8988T (cell line): ENCODE results near the gene SORL1-AS1.
"Not testable (repeated sequence)": the region's sequence is repeated elsewhere in the genome, so short reads cannot be mapped to it uniquely, and the experiment has no call there.

Experiments
- DNase-seq: peaks from one replicate; pipeline ENCODE4 v3.0.0; 2011

SORL1-AS1 gene

GRCh38 chr11:121426476-121427399 is 26.0 kb downstream of the SORL1-AS1 start:
- peak; percentile 65 for DNase-seq

- DNase-seq = no peak
Observed at GRCh38 chr11:121425828-121426227, 26.9 kb downstream of the SORL1-AS1 start.

- DNase-seq = no peak
Observed at GRCh38 chr11:121422675-121423074, 30.1 kb downstream of the SORL1-AS1 start.

- no peak for DNase-seq
Observed at GRCh38 chr11:121421149-121421901, 31.4 kb downstream of the SORL1-AS1 start.

GRCh38 chr11:121420398-121420797 is 32.4 kb downstream of the SORL1-AS1 start:
- no peak for DNase-seq

- DNase-seq = no peak
Observed at GRCh38 chr11:121419836-121420235, 32.9 kb downstream of the SORL1-AS1 start.

- no peak for DNase-seq
Observed at GRCh38 chr11:121418625-121419114, 34.1 kb downstream of the SORL1-AS1 start.

GRCh38 chr11:121417607-121418006 is 35.2 kb downstream of the SORL1-AS1 start:
- DNase-seq = no peak

GRCh38 chr11:121417055-121417551 is 35.7 kb downstream of the SORL1-AS1 start:
- DNase-seq = no peak

GRCh38 chr11:121415856-121416255 is 36.9 kb downstream of the SORL1-AS1 start:
- DNase-seq = no peak

GRCh38 chr11:121414141-121414913 is 38.4 kb downstream of the SORL1-AS1 start:
- no peak for DNase-seq

GRCh38 chr11:121412711-121413415 is 39.9 kb downstream of the SORL1-AS1 start:
- DNase-seq = no peak

GRCh38 chr11:121412000-121412587 is 40.7 kb downstream of the SORL1-AS1 start:
- DNase-seq = no peak

- DNase-seq = not testable (repeated sequence)
Observed at GRCh38 chr11:121411330-121411729, 41.4 kb downstream of the SORL1-AS1 start.

- DNase-seq = not testable (repeated sequence)
Observed at GRCh38 chr11:121410041-121410440, 42.7 kb downstream of the SORL1-AS1 start.

- DNase-seq = no peak
Observed at GRCh38 chr11:121408830-121409229, 43.9 kb downstream of the SORL1-AS1 start.

GRCh38 chr11:121406291-121406690 is 46.5 kb downstream of the SORL1-AS1 start:
- no peak for DNase-seq

GRCh38 chr11:121405646-121406045 is 47.1 kb downstream of the SORL1-AS1 start:
- no peak for DNase-seq

GRCh38 chr11:121394785-121395184 is 58.0 kb downstream of the SORL1-AS1 start:
- no peak for DNase-seq

- DNase-seq = no peak
Observed at GRCh38 chr11:121393855-121394254, 58.9 kb downstream of the SORL1-AS1 start.

- no peak for DNase-seq
Observed at GRCh38 chr11:121391914-121392313, 60.9 kb downstream of the SORL1-AS1 start.

GRCh38 chr11:121389651-121390050 is 63.1 kb downstream of the SORL1-AS1 start:
- no peak for DNase-seq
